HG03342 (cell line): ENCODE results near the gene ZGPAT.
"Not testable (repeated sequence)": the region's sequence is repeated elsewhere in the genome, so short reads cannot be mapped to it uniquely, and the experiment has no call there.

Experiments
- ATAC-seq: cut with Tn5 transposase; IDR thresholded peaks from one replicate; pipeline ENCODE4 v1.9.1; 2021; ENCODE audit warnings: mild to moderate bottlenecking, moderate library complexity; ENCODE audit not compliant: unreplicated experiment

ZGPAT gene

GRCh38 chr20:63702036-63702665 lies 5.7 kb upstream of the ZGPAT start:
- no peak for ATAC-seq

DNA sequence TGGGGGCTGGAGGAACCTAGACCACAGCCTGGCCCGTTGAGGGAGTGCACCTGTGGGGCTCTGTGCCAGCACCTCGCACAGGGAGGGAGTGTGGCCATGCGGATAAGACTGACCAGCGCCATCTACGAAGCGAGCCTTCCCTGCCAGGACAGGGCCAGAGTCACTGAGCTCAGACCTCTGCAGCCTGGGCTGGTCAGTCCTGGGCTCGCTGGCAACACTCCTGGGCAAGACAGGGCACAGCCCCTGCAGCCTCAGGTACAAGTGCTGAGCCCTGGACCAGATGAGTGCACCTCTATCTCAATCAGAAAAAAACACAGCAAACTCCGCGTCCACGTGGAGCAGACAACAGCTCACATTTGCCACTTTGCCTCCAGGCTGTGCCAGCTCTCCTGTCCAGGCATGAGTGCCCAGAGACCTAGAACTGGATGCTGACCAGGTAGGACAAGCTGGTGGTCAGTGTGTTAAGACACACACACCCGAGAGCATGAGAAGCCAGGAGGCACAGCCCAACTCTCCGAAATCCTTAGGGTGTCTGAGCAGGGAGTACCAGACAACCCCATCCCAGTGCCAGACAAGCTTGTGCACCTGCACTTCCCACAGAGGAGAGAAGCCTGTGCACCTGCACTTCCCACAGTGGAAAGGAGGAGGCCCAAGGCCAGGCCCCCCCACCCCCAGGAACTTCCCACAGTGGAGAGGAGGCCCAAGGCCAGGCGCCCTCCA lies 4.9 kb upstream of the ZGPAT start:
- ATAC-seq = no peak

- ATAC-seq = no peak
Observed at GRCh38 chr20:63703471-63703975, 4.3 kb upstream of the ZGPAT start.

- no peak for ATAC-seq
Observed at GRCh38 chr20:63703976-63704748, 3.7 kb upstream of the ZGPAT start.

DNA sequence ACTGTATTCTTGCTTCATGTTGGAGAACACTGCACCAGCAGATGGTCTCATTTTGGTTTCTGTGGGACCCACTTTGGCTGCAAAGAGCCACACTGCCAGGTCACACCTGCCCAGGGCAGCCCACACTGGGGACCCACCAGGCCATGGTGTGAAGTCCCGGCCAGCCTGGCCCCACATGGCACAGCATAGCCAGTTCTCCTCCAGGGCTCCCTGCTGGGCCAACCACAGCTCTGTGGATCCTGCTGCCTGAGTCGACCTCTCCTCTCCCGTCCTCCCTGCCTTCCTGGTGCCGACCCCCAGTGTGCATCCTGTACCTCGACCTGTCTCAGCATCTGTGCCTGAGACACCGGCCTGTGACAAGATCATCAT lies 3.1 kb upstream of the ZGPAT start:
- no peak for ATAC-seq

GRCh38 chr20:63705232-63706026 lies 2.4 kb upstream of the ZGPAT start:
- no peak for ATAC-seq

- ATAC-seq = no peak
Observed at GRCh38 chr20:63706027-63706695, 1.7 kb upstream of the ZGPAT start.

DNA sequence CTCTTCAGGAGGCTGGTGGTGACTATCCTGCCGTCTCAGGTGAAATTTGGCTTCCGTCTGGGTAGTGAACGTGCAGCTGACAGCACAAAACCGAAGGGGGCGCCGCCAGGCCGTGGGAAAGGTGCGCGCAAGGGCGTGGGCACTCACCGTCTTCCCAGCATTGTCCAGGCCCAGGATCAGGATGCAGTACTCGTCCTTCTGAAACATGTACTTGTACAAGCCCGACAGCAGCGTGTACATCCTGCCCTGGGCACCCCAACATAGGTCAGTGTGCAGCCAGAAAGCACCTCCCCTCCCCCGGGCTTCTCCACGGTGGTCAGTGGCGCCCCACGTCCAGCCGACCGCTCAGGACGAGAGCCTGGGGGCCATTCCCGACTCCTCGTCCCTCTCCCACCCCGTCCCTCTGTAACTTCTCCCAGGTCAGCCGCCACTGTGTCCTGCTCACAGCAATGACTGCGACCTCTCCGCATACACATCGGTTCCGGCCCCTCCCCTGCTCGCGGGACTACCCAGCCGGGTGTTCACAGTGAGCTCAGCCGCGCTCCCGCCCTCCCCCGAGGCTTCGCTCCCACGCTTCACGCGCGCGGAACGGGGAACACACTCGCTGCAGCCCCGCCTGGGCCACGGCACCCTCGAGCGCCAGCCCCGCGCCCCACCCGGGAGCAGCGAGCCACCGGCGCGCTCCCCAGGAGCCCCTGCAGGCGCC lies 834 bp upstream of the ZGPAT start:
- peak; percentile 24 for ATAC-seq

DNA sequence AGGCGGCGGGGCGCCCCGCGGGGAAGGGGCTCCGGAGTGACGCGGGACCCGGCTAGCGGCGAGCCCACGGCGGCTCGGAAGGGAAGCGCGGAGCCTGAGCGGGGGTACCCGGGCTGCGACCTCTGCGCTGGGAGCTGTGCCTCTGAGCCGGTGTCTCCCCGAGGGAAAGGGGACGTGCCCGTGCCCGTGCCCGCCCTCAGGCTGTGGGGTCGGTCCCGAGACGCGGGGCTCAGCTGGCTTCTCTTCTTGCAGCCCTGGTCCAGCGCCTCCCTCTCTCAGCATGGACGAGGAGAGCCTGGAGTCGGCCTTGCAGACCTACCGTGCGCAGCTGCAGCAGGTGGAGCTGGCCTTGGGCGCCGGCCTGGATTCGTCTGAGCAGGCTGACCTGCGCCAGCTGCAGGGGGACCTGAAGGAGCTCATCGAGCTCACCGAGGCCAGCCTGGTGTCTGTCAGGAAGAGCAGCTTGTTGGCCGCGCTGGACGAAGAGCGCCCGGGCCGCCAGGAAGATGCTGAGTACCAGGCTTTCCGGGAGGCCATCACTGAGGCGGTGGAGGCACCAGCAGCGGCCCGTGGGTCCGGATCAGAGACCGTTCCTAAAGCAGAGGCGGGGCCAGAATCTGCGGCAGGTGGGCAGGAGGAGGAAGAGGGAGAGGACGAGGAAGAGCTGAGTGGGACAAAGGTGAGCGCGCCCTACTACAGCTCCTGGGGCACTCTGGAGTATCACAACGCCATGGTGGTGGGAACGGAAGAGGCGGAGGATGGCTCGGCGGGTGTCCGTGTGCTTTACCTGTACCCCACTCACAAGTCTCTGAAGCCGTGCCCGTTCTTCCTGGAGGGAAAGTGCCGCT lies 686 bp downstream of the ZGPAT start:
- peak; percentile 11 for ATAC-seq

DNA sequence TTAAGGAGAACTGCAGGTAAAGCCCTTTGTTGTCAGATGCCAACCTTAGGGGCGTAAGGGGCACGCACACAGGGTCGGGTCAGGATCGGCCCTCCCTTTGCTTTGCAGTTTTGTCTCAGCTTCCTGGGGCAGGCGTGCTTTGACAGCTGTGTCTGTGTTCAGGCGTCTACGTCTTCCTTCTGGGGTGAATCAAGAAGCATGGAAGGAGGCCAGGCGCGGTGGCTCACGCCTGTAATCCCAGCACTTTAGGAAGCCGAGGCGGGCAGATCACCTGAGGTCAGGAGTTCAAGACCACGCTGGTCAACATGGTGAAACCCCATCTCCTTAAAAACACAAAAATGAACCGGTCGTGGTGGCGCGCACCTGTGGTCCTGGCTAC lies 1.3 kb downstream of the ZGPAT start:
- ATAC-seq = no peak

DNA sequence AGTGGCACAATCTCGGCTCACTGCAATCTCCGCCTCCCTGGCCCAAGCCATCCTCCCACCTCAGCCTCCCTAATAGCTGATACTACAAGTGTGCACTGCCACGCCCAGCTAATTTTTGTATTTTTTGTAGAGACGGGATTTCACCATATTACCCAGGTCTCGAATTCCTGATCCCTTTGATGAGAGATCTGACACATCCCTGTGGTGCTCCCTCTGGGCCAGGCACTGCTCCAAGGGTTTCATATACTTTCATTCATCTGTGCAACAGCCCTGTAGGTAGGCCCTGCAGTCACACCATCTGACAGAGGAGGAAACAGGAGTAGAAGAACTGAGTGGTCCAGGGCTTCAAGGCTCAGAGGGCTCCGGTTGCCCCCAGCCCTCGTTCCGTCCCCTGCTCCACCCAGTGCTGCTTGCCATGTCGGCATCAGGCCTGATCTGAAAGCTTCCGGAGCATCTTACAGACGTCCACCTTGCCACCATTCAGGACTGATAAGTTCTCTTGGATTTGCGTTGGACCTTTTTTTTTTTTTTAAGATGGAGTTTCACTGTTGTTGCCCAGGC lies 3.3 kb downstream of the ZGPAT start:
- ATAC-seq = no peak

DNA sequence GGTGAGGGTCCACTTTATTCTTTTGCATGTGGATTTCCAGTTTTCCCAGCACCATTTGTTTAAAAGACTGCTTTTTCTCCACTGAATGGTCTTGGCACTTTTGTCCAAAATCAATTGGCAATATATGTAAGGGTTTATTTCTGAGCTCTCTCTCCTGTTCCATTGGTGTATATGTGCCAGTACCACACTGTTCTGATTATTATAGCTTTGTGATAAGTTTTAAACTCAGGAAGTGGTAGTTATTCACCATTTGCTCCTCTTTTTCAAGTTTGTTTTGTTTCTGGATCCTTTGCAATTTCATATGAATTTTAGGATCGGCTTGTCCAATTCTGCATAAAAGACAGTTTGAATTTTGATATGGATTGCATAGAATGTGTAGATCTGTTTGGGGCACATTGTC lies 4.4 kb downstream of the ZGPAT start:
- no peak for ATAC-seq

DNA sequence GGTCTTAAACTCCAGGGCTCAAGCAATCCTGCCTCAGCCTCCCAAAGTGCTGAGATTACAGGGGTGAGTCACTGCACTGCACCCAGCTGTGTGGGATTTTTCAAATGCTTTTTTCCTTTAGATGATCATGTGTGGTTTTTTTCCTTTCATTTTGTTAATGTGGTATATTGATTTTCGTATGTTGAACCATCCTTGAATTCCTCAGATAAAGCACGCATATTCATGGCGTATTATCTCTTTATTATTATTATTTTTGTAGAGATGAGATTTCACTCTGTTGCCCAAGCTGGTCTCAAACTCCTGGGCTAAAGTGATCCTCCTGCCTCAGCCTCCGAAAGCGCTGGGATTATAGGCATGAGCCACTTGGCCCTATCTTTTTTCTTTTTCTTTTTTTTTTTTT lies 7.0 kb downstream of the ZGPAT start:
- ATAC-seq = no peak

DNA sequence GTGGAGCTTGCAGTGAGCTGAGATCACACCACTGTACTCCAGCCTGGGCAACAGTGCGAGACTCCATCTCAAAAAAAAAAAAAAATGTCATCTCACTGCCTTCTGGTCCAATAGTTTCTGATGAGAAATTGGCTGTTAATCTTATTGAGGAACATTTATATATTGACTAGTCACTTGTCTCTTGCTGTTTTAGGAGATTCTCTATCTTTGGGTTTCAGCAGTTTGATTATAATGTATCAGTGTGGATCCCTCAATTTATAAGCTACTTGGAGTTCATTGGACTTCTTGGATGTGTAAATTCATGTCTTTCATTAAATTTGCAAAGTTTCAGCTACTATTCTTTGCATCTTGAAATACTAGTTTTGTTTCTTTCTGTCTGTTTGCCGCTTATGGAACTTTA lies 11.2 kb downstream of the ZGPAT start:
- ATAC-seq = no peak

DNA sequence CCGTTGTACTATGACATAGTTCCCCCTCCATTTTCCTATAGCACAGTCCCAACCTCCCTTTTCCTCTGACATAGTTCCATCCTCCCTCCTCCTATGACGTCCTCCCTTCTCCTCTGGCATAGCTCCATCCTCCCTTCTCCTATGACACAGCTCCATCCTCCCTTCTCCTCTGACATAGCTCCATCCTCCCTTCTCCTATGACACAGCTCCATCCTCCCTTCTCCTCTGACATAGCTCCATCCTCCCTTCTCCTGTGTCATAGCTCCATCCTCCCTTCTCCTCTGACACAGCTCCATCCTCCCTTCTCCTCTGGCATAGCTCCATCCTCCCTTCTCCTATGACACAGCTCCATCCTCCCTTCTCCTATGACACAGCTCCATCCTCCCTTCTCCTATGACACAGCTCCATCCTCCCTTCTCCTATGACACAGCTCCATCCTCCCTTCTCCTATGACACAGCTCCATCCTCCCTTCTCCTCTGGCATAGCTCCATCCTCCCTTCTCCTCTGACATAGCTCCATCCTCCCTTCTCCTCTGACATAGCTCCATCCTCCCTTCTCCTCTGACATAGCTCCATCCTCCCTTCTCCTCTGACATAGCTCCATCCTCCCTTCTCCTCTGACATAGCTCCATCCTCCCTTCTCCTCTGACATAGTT lies 15.3 kb downstream of the ZGPAT start:
- not testable (repeated sequence) for ATAC-seq

DNA sequence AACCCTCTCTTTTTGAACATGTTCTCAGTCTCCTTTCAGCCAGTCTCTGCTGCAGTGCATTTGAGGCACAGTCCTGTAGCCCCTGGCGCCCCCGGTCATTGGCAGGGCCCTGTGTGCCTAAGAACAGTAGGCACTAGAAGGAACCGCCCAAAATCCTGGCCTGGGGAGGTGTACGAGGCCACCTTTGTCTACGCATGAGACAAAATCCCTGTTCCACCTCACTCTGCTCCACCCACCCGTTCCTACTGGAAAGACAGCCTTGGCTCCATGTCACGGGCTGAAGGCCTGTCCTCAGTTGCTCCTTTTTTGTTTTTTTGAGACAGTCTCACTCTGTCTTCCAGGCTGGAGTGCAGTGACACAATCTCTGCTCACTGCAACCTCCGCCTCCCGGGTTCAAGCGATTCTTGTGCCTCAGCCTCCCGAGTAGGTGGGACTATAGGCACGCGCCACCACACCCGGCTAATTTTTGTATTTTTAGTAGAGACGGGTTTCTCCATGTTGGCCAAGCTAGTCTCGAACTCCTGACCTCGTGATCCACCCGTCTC lies 22.4 kb downstream of the ZGPAT start:
- not testable (repeated sequence) for ATAC-seq

- no peak for ATAC-seq
Observed at GRCh38 chr20:63731410-63731809, 23.6 kb downstream of the ZGPAT start.
